ENCODE data around the gene M1AP. TPM values are rescaled to one million over a fixed set of nuclear protein-coding genes. Genes with fewer than 3 reads are reported as not detected.

M1AP gene
- polyA plus RNA-seq, 3 donors, result 1.00 to 4.6 (median 1.8) TPM

GRCh38 chr2:74628538-74629105 lies 19.5 kb downstream of the M1AP start:
- Histone ChIP-seq H3K79me2 (ENCODE audit: insufficient read depth, low read length) (no peaks in the 10 kb centered on the region), H4K20me1 (ENCODE audit: insufficient read depth, low read length) (no peaks in the 10 kb centered on the region), H3K4me1 (ENCODE audit: control insufficient read depth in 1 of 2, insufficient read depth in 2 of 2, low read length in 2 of 2) (no peaks in the 10 kb centered on the region), H3K36me3 (replicated peaks in 1 of 2; ENCODE audit: control insufficient read depth in 1 of 2, insufficient read depth in 2 of 2, low read length in 2 of 2) (no peaks in the 10 kb centered on the region), H3K4me3 (replicated peaks in 1 of 3; ENCODE audit: low read depth in 2 of 3, low read length in 3 of 3) (no peak overlapping the region), H3K9me3 (replicated peaks in 1 of 2; ENCODE audit: control insufficient read depth in 1 of 2, insufficient read depth in 1 of 2, low read length in 2 of 2) (no peaks in the 10 kb centered on the region), H3K9ac (ENCODE audit: insufficient read depth, low read length, poor library complexity, severe bottlenecking) (no peak overlapping the region), H2AFZ (ENCODE audit: insufficient read depth, low read depth, low read length, poor library complexity, severe bottlenecking) (no peak overlapping the region), H3K4me2 (replicated peaks; ENCODE audit: extremely low read depth, low read length, poor library complexity, severe bottlenecking) (no peak overlapping the region), H3K27ac (ENCODE audit: low read depth in 1 of 2, low read length in 2 of 2) (no peak overlapping the region), H3K27me3 (ENCODE audit: control insufficient read depth in 2 of 2, insufficient read depth in 2 of 2, low read length in 2 of 2) (no peaks in the 10 kb centered on the region)
- H3K27ac Mint-ChIP-seq, result no peak overlapping the region
- no peaks in the 10 kb centered on the region for H3K9me3 Mint-ChIP-seq
- DNase-seq, result no peak
- TF ChIP-seq, protein P1, sequence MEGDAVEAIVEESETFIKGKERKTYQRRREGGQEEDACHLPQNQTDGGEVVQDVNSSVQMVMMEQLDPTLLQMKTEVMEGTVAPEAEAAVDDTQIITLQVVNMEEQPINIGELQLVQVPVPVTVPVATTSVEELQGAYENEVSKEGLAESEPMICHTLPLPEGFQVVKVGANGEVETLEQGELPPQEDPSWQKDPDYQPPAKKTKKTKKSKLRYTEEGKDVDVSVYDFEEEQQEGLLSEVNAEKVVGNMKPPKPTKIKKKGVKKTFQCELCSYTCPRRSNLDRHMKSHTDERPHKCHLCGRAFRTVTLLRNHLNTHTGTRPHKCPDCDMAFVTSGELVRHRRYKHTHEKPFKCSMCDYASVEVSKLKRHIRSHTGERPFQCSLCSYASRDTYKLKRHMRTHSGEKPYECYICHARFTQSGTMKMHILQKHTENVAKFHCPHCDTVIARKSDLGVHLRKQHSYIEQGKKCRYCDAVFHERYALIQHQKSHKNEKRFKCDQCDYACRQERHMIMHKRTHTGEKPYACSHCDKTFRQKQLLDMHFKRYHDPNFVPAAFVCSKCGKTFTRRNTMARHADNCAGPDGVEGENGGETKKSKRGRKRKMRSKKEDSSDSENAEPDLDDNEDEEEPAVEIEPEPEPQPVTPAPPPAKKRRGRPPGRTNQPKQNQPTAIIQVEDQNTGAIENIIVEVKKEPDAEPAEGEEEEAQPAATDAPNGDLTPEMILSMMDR (IDR thresholded peaks at IDR 0.05), result no peak
- peaks cover 0 to 1% (median 0%) of the 10 kb centered on the region in 3 donors for H3K27me3 Mint-ChIP-seq (ENCODE audit: low read depth in 3 of 3)
- no CpG with 5 or more reads among the region's 3 CpGs for WGBS (ENCODE audit: insufficient coverage)
- intact Hi-C loops (cut with micrococcal nuclease), result no loop called here
- no peak overlapping the region for H3K4me3 Mint-ChIP-seq
- no peaks in the 10 kb centered on the region for H3K36me3 Mint-ChIP-seq
- H3K4me1 Mint-ChIP-seq, result no peaks in the 10 kb centered on the region

DNA sequence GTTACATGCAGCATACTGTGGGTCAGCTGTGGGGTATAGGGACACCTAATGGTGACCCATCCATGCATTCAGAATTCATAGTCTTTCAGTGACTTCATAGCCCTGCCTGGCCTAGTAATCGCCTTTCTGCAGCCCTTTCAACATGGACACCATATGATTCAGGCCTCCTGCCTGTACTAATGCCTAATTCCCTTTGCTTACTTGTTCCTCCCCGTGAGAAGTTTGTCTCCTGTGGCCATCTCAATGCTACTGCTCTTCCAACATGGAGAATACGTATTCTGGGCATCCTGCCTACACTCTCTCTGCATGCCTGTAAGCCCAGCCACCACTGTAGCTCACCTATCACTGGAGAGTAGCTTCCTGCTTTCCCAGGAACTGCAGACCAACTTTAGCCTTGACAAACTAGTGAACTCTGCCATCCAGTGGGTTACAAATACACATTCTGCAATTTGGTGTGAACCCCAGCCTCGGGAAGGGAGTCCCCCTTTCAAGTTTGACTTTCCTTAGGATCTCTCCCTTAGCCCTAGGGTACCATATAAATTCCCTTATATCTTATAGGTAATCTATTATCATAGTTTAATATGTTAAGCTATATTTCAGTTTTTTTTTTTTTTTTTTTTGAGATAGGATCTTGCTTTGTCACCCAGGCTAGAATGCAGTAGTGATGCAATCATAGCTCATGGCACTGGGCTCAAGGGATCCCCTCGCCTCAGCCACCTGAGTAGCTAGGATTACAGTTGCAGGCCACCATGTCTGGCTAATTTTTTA lies 22.3 kb downstream of the M1AP start:
- no peak overlapping the region for H3K9ac ChIP-seq (ENCODE audit: insufficient read depth, low read length, poor library complexity, severe bottlenecking)
- 97% methylated on average over 5 of the region's 5 CpGs for WGBS (ENCODE audit: insufficient coverage)
- no peak overlapping the region for H2AFZ ChIP-seq (ENCODE audit: insufficient read depth, low read depth, low read length, poor library complexity, severe bottlenecking)
- no peak overlapping the region for H3K4me3 Mint-ChIP-seq
- H3K4me1 Mint-ChIP-seq, result no peaks in the 10 kb centered on the region
- TF ChIP-seq, protein P1 (IDR thresholded peaks at IDR 0.05), result no peak
- no peaks in the 10 kb centered on the region for H3K27me3 ChIP-seq (ENCODE audit: control insufficient read depth in 2 of 2, insufficient read depth in 2 of 2, low read length in 2 of 2)
- no peaks in the 10 kb centered on the region for H4K20me1 ChIP-seq (ENCODE audit: insufficient read depth, low read length)
- H3K27ac ChIP-seq (ENCODE audit: low read depth in 1 of 2, low read length in 2 of 2), result no peak overlapping the region
- no peak overlapping the region for H3K4me2 ChIP-seq (replicated peaks; ENCODE audit: extremely low read depth, low read length, poor library complexity, severe bottlenecking)
- H3K9me3 ChIP-seq (replicated peaks in 1 of 2; ENCODE audit: control insufficient read depth in 1 of 2, insufficient read depth in 1 of 2, low read length in 2 of 2), result no peaks in the 10 kb centered on the region
- H3K4me1 ChIP-seq (ENCODE audit: control insufficient read depth in 1 of 2, insufficient read depth in 2 of 2, low read length in 2 of 2), result peaks cover 0 to under 1% of the 10 kb centered on the region in 2 donors
- H3K9me3 Mint-ChIP-seq, result no peaks in the 10 kb centered on the region
- H3K27ac Mint-ChIP-seq, result no peak overlapping the region
- no peaks in the 10 kb centered on the region for H3K79me2 ChIP-seq (ENCODE audit: insufficient read depth, low read length)
- no peaks in the 10 kb centered on the region for H3K36me3 Mint-ChIP-seq
- H3K36me3 ChIP-seq (replicated peaks in 1 of 2; ENCODE audit: control insufficient read depth in 1 of 2, insufficient read depth in 2 of 2, low read length in 2 of 2), result no peaks in the 10 kb centered on the region
- H3K4me3 ChIP-seq (replicated peaks in 1 of 3; ENCODE audit: low read depth in 2 of 3, low read length in 3 of 3), result no peak overlapping the region
- no peak for DNase-seq
- intact Hi-C loops (cut with micrococcal nuclease), result no loop called here
- H3K27me3 Mint-ChIP-seq (ENCODE audit: low read depth in 3 of 3), result peaks cover 0 to 2% (median 0%) of the 10 kb centered on the region in 3 donors

Measured in CD14-positive monocyte (primary cell).